COLO829 (cell line): ENCODE measurements around the gene C9orf72.

Experiments
- DNase-seq: peaks from one replicate; pipeline ENCODE4 v3.0.0; 2012; ENCODE audit warnings: low spot score

The C9orf72 gene

GRCh38 chr9:27538647-27539046 is 34.6 kb downstream of the C9orf72 start:
- DNase-seq: no peak

GRCh38 chr9:27537756-27538155 is 35.5 kb downstream of the C9orf72 start:
- DNase-seq: no peak

GRCh38 chr9:27537027-27537435 is 36.2 kb downstream of the C9orf72 start:
- DNase-seq: no peak

- no peak for DNase-seq
These were observed 37.1 kb downstream of the C9orf72 start for GRCh38 chr9:27536168-27536567.

- no peak for DNase-seq
These were observed 37.6 kb downstream of the C9orf72 start for GRCh38 chr9:27535701-27536118.

- DNase-seq: no peak
These were observed 38.5 kb downstream of the C9orf72 start for GRCh38 chr9:27534658-27535209.

- DNase-seq: no peak
These were observed 39.1 kb downstream of the C9orf72 start for GRCh38 chr9:27534131-27534530.

GRCh38 chr9:27533311-27533710 is 40.0 kb downstream of the C9orf72 start:
- DNase-seq: no peak

GRCh38 chr9:27532046-27532445 is 41.2 kb downstream of the C9orf72 start:
- DNase-seq: no peak

- DNase-seq: no peak
These were observed 42.1 kb downstream of the C9orf72 start for GRCh38 chr9:27530915-27531755.

GRCh38 chr9:27529316-27530278 is 43.7 kb downstream of the C9orf72 start, which contains the start of gene MOB3B:
Gene MOB3B (minus strand): TSS chr9:27529814. CDS start chr9:27455550, 74,264 bp downstream.
- DNase-seq: peak; percentile 35

GRCh38 chr9:27528886-27529315 is 44.4 kb downstream of the C9orf72 start:
- DNase-seq: no peak

GRCh38 chr9:27528076-27528885 is 45.0 kb downstream of the C9orf72 start:
- no peak for DNase-seq

- no peak for DNase-seq
These were observed 45.6 kb downstream of the C9orf72 start for GRCh38 chr9:27527702-27528075.

- no peak for DNase-seq
These were observed 49.0 kb downstream of the C9orf72 start, which contains the start of gene IFNK for GRCh38 chr9:27524236-27524635. Gene IFNK (plus strand): TSS chr9:27524290. CDS start chr9:27524337, 47 bp downstream.

GRCh38 chr9:27523141-27523540 is 50.1 kb downstream of the C9orf72 start:
- DNase-seq: no peak

GRCh38 chr9:27520986-27521385 is 52.3 kb downstream of the C9orf72 start:
- DNase-seq: no peak

- no peak for DNase-seq
These were observed 53.5 kb downstream of the C9orf72 start for GRCh38 chr9:27519466-27520465.

GRCh38 chr9:27518809-27519208 is 54.5 kb downstream of the C9orf72 start:
- no peak for DNase-seq

- peak; percentile 75 for DNase-seq
These were observed 55.3 kb downstream of the C9orf72 start for GRCh38 chr9:27518006-27518405.
